AG09319 (cell line): ENCODE measurements around the gene METTL25.

ENCODE experiments used
- DNase-seq: peaks from one replicate; pipeline ENCODE4 v3.0.0-alpha.2; 2010; ENCODE audit warnings: low read depth; ENCODE audit errors: extremely low read depth
- TF ChIP-seq, protein P1 (sequence below): IDR thresholded peaks from 2 replicates; pipeline ENCODE4 v1.5.1; 2011; ENCODE audit warnings: low read depth, mild to moderate bottlenecking, inconsistent platforms, low read length, moderate library complexity

METTL25 gene

DNA sequence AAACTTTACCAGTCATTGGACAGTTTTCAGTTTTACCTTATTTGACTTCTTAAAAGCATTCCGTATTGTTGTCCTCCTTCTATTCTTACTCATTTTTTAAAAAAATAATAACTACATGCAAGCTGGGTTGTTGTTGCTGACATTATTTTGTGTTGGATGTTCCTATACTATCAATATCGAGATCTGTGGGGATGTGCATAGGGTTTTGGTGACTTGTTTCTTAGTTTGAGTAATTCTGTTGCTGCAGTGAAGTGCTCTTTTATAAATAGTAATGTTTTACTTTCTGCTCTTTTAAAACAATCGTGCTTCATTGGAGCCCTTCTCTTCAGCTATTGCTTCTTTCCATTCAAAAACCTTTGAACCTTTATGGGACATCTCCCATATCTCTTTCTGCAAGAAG lies 79.4 kb downstream of the METTL25 start:
- no peak for DNase-seq
- TF ChIP-seq, protein P1, sequence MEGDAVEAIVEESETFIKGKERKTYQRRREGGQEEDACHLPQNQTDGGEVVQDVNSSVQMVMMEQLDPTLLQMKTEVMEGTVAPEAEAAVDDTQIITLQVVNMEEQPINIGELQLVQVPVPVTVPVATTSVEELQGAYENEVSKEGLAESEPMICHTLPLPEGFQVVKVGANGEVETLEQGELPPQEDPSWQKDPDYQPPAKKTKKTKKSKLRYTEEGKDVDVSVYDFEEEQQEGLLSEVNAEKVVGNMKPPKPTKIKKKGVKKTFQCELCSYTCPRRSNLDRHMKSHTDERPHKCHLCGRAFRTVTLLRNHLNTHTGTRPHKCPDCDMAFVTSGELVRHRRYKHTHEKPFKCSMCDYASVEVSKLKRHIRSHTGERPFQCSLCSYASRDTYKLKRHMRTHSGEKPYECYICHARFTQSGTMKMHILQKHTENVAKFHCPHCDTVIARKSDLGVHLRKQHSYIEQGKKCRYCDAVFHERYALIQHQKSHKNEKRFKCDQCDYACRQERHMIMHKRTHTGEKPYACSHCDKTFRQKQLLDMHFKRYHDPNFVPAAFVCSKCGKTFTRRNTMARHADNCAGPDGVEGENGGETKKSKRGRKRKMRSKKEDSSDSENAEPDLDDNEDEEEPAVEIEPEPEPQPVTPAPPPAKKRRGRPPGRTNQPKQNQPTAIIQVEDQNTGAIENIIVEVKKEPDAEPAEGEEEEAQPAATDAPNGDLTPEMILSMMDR = no peak

DNA sequence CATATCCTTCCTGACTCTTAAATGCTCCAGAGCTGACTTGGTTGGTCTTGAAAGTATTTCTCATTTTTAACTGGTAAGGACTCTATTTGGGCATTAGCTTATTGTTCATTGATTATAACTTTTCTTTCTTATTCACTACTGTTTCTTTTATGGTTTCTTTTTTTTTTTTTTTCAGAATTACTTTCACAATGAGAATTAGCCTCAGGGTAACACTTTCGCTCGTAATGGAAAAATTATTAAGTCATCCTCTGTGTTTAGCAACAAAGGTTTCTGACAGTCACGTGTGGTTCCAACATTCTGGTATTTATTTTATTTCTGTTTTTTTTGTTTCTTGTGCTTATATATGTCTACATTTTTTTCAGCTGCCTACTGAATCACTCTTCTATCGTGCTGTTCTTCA lies 80.0 kb downstream of the METTL25 start:
- no peak for DNase-seq
- TF ChIP-seq, protein P1 = no peak

DNA sequence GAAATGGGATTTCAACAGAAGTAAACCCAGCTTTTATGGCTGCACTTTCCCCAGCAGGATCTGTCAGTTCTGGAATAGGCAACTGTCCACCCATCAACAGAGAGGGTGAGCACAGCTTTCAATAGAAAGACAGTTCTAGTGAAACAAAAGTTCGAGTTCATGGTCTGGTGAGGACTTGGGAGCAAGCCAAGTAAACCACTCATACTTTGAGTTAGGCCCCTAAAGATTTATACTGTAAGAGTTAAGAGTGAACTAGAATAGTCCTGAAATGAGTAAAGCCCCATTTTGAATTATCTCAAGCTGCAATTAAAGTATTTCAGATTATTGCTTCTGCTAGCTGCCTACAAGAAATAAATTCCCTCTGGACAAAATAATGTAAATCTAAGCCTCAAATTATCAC lies 82.6 kb downstream of the METTL25 start:
- TF ChIP-seq, protein P1 = no peak
- no peak for DNase-seq

DNA sequence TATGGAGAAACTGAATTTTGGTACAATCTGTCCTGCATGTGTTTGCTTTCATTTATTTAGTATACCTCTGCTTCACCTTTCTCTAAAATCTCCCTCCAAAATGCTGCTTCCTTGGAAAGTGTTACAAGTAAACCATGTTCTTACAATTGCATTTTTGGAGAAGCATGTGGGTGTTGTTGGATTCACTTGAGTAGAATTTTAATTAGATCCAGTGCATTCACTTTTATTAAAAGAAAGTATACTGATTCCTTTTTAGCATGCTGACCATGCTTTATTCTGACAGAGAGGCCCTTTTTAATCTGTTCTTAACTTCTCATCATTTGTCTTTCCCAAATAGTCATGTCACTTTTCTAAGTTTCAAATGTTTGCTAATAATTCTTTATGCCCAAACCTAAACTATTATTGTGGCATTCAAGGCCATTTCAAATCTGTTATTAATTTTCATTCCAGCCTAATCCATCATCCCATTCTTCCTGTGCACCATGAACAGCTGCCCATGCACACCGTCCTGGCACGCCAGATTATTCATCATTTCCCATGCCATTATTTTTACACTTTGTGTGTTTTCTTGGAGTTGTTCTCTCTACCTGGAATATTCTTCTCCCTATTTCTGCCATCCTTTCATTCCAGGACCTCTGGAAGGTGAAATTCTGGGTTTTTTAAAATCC lies 90.7 kb downstream of the METTL25 start:
- TF ChIP-seq, protein P1 = no peak
- no peak for DNase-seq

DNA sequence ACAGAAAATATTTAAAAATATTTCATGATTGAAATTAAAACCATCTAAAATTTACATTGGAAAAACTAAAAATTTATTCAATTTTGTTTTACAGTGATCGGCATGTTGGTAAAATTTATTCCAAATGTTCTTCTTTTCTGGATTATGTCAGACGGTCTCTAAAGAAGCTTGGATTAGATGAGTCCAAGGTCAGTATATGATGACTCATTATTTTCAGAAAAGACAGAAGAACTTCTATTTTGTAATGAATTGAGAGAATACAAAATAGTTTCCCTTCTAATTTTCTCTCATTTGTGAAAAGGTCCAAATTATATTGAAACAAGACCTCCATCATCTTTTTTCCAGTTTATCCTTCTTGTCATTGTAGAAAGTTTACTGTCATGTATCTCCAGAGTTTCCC lies 98.3 kb downstream of the METTL25 start:
- TF ChIP-seq, protein P1 = no peak
- DNase-seq = no peak

DNA sequence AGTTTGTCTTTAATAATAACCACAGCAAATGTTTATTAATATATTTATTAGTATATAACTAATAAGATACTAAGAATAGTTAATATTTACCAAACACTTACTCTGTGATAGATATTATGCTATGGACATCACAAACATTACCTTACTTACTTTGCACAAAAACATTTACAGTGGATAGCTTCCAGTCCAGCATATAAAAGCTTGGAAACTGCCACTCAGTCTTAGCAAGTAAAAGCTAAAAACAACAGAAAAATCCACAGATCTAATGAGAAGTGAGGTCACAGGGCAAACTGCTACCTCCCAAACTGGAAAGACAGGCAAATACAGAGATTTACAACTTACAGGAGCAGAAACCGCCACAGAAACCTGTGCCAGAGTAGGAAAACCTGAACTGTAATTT lies 99.8 kb downstream of the METTL25 start:
- TF ChIP-seq, protein P1 = no peak
- DNase-seq = no peak

DNA sequence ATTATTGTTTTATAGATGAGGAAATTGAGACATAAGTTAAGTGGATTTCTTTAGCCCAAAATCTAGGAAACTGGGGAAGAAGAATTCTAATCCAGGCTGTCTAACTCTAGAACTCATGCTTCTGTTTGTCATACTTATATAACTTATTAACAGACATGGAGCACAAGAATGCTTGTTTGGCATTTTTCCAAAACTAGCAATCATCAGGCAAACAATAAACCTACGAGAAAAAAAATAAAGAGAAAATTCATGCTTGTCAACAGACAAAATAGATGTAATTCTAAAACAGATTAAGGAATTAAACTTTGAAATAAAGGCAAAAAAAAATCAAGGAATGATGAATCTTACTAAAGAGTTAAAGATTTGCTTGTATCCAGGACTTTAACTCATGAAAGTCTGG lies 103.1 kb downstream of the METTL25 start:
- TF ChIP-seq, protein P1 = no peak
- no peak for DNase-seq
